Fibroblast of skin of back (primary cell): ENCODE measurements around the gene ITPR1.

Experiments used
- DNase-seq: peaks from one replicate; pipeline ENCODE4 v3.0.0-alpha.2; 2013

ITPR1 gene

DNA sequence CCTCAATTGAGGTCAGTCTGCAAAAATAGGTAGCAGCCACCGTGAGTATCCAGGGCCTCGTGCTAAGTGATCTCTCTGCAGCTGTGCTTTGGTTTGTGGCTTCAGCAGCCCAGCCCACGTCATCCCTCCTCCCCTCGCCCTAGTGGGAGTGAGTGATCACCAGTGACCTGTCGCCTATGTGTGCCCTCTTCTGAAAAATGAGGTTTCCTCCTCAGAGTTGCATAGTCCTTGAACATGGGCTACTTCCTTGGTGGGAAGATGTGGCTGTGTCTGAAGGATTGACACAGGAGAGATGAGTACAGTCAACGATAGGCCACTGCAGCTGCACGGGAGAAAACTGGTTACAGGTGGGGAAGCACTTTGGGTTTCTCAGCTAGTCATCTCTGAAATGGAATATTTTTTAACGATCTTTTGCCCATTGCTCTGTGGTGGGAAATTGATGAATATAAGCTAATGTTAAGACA lies 341.3 kb downstream of the ITPR1 start:
- no peak for DNase-seq

- no peak for DNase-seq
Observed at GRCh38 chr3:4835616-4836043, 342.5 kb downstream of the ITPR1 start.

DNA sequence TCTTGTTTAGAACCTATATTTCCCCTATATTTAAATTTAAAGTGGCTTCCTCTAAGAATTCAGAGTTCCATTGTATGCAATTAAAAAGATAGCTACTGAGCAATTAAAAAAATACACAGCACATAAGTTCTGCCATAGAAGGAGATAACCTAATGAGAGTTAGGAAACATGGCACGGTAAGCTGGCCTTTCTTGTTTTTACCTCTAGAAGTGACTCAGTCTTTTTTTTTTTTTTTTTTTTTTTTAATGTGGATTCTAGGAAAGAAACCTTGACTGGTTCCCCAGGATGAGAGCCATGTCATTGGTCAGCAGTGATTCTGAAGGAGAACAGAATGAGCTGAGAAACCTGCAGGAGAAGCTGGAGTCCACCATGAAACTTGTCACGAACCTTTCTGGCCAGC lies 343.4 kb downstream of the ITPR1 start:
- no peak for DNase-seq

DNA sequence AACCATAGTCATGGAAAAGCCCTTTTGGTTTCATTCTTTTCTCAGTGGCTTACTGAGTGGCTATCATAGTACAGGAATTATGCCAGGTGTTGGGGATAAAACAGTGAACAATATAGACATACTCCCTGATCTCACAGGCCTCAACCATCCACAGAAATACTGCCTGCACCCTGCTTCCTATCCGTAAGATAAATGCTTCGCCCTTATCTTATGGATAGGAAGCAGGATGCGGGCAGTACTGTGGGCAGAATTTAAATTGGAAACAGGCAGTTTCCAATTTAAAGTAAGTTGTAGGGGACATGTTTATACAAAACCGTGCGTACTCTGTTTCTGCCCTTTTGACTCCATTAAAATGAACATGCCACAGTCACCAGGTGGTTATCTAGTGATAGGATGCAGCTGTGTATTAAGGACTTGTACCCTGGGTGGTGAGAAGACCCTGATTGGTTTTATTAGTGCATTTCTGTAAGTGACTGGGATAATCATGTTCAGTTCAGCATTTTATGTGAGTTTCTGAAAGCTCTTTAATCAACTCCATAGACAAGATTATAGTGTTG lies 344.3 kb downstream of the ITPR1 start:
- DNase-seq, result no peak

DNA sequence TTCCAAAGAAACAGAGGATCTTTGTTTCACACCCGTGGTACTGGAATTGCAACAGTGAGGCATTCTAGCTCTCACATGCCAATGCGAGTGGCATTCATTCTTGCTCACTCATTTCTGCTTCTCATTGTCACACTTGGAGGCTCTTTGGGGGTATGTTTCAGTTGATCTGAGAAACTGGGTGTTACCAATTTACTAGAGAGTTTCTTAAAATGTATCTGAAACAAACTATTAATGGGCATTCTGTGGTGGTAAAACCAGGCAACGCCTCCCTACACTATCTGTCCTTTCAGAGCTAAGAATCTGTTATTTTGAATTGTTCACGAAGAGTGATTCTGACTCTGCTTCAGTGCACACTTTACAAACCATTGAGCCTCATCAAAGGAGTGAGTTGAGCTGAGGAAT lies 345.5 kb downstream of the ITPR1 start:
- DNase-seq, result no peak

DNA sequence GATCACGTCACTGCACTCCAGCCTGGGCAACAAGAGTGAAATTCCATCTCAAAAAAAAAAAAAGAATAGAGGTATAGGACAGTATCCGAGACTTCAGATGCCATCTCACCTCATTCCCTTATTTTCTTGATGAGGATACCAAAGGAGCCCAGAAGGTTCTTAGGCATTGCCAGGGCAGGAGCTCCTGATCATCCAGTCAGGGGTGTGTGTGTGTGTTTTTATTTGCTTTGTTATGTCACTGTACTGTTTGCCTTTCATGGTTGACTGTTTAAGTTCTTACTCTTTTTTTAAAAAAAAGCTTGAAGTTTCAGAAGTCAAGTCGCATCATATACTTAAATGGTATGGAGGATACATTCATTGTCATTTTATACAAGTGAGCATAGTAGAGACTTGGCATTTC lies 346.1 kb downstream of the ITPR1 start:
- DNase-seq, result no peak

DNA sequence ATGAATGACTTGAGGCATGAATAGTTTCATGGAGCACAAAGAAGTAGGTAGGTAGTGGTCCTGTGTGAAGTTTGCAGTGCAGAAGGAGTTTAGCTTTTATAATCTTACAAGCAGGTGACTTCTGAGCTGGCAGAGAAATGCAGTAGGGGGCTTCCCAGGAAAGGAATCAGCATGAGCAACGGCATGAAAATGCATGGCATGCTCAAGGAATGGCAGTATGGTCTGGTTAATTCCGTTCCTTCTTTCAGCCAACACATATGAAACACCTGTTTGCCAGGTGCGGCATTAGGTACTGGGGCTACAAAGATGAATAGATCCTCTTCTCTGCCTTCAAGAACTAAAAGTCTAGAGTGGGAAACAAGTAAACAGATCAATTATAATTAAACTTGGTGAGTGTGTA lies 348.1 kb downstream of the ITPR1 start:
- DNase-seq, result no peak

DNA sequence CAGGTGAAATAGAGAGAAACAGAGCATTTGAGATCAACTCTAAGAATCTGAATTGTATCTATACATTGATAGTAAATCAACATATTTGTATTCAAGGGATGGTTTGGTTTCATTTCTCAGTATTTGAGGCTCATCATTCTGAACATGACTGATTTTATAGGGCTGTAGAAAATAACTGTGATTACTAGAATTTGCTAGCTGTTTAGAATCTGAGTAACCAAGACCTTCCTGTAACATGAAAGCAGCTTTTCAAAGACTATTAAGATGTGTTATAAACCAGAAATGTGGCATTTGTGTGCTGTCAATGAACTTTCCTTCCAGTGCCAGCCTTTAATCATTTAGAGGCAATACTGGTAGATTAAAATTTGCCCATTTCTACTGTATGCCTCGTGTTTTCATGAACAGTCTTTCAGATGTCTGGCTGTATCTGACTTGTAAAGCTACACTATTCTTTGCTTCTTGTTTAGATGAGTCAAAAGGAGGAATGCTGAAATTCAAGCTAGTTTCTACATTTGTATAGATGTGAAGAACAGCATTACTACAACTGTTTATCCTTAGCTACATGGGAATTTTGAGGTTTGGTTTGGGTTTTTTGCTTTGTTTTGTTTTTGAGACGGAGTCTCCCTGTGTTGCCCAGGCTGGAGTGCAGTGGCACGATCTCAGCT lies 348.8 kb downstream of the ITPR1 start:
- DNase-seq, result no peak

DNA sequence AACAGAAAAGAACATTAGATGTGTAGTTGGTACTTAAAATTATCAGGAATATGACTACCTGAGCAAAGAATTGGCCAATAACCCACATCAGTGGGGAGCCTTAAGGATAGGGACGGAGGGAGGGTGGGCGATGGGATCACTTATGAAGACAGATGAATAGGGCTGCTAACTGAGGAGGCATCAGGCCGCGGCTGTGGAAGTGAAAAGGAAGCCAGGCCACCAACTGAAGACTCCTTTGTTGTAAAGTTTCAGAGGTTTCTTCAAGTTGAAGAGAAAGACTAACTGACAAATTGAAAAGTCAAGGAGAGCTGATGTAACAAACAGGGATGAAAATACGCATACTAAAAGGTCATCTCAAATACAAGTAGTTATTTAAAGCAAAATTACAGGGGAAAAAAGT lies 350.5 kb downstream of the ITPR1 start:
- no peak for DNase-seq

DNA sequence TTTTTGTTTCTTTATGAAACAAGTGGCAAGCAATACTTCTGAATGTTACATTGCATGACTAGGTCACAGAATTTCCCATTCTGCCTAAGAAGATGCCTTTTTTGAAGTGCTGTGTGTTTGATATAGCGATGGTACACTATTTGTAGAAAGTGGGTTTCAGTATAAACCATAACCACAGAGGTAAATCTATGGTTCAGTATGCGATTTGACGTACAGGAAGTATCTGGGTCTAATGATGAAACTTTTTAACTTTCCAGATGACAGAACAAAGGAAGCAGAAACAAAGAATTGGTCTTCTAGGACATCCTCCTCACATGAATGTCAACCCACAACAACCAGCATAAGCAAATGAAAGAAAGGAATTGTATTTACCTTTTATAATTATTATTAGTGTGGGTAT lies 352.7 kb downstream of the ITPR1 start:
- no peak for DNase-seq

GRCh38 chr3:4846543-4846942 lies 353.4 kb downstream of the ITPR1 start:
- DNase-seq, result no peak

DNA sequence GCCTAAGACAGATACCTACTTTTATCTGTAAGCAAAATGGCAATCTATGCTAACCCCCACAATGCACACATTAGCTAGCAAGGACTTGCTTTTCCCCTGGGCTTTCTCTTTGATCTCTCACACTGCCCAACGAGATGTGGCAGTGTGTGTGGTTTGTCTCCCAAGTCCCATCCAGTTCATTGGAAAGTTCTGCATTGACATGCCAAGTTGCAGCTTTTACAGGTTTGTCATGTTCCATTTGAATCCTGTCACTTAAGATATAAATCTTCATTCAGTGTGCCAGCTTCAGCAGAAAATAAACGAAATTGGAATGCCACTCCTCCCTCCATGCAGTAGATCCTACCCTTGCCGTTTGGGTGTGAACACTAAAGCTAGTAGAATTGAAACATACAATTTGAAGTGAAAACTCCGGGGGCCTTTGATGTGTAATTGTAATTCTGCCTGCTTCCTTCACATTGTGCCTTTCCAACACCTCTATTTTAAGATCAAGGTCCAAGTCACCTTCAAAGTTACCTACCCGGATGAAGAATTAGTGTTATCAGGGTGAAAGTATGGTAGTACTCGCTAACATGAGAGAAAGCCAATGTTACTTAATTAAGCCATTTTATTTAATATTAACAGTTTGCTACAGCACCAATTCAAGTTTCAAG lies 355.2 kb downstream of the ITPR1 start:
- DNase-seq, result no peak

DNA sequence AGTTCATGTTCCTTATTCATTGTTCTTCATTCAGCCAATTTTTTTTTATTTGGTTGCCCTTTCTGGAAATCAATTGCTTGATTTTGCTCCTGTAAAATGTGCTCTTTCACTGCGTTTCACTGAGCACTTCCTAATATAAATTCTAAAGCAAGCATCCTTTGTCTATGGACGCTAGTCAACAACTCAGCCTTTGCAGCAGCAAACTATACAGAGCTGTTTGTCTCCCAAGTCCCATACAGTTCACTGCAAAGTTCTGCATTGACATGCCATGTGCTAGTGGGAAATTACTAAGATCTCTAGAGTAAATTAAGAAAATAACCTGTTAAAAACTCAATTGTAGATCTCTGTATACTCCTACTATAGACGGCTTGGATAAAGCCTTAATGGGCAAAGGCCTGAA lies 356.0 kb downstream of the ITPR1 start:
- no peak for DNase-seq

DNA sequence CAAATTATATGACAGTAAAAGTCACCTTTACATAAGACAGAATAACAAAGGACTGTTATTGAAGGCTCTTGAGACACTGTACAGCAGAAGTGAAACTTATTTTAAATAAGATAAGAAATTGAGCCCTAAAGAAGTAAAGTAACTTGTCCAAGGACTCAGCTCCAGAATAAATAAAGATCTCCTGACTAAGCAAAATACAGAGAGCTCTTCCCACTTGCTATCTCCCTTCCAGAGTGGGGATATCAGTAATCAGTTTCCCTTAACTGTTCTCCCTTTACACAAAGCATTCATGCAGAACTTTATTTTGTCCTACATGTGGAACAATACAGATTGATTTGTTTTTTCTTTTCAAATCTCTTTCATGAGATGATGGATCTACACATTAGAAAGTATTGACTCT lies 356.6 kb downstream of the ITPR1 start:
- no peak for DNase-seq

DNA sequence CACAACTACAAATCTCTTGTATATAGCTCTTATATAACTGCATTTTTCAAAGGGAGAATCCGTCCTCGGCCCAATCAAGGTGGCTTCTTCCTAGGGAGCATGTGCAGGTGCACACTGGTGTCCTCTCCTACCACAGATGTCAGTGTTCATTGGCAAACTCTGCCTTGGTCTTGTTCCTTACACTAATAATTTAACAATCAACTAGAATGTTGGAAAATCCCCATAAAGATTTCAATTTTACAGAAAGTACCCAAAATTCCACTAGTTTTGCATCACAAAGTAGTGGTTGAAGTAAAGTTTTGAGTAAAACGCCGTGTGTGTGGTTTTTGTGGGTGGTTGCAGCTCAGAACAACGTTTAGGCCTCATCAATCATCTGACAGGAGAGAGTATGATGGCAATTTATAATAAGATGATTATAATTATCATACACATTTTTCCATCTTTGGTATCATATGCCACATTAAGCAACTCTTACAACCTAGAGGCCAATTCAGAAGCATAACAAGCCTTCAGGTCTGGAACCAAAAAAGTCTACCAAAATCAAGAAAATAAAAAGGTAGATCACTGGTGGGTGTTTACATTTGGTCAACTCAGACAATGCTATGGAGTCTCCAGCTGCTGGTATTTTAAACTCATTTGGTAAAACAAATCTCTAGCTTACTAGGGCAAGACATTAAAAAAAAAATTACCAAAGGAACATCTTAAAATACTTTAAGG lies 357.2 kb downstream of the ITPR1 start:
- DNase-seq, result no peak

- DNase-seq, result no peak
Observed at GRCh38 chr3:4850928-4851265, 357.7 kb downstream of the ITPR1 start.

DNA sequence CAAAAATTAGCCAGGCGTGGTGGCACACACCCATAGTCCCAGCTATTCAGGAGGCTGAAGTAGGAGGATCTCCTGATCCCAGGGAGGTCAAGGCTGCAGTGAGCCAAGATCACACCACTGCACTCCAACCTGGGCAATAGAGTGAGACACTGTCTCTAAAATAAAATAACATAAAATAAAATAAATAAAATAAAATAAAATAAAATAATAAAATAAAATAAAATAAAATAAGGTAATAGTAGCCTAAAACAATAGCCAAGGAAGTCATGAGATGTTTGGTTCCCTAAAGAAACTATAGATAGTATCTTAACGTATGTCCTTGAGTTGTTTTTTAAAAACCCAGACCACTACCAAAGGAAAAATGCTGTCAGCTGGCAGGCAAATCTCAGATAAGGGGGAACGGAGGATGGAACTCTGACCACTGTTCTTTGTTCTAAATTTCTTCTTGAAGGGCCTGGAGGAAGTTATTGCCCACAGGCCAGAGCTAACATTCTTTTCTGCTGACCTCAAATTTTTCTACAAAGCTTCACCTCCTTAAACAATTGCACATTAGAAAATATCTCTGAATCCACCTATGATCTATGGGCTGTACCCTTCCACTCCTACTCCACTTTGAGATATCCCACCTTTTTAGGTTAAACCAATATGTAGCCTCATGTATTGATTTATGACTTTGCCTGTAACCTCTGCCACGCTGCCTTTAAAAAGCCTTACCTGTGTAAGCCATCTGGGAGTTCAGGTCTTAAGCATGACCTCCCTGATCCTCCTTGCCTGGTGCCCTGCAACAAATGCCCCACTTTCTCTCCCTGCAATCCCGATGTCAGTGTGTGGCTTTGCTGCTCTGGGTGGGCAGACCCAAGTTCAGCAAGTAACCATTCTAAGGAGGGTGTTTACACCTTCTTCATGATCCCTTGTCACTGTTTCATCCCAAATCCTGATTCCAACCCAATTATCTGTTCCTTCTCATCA lies 359.9 kb downstream of the ITPR1 start:
- peak; percentile 33 for DNase-seq

GRCh38 chr3:4853749-4854140 lies 360.6 kb downstream of the ITPR1 start:
- no peak for DNase-seq

GRCh38 chr3:4855676-4856075 lies 362.5 kb downstream of the ITPR1 start:
- no peak for DNase-seq

- no peak for DNase-seq
Observed at GRCh38 chr3:4856136-4856535, 363.0 kb downstream of the ITPR1 start.

GRCh38 chr3:4856564-4856963 lies 363.4 kb downstream of the ITPR1 start:
- DNase-seq, result no peak

DNA sequence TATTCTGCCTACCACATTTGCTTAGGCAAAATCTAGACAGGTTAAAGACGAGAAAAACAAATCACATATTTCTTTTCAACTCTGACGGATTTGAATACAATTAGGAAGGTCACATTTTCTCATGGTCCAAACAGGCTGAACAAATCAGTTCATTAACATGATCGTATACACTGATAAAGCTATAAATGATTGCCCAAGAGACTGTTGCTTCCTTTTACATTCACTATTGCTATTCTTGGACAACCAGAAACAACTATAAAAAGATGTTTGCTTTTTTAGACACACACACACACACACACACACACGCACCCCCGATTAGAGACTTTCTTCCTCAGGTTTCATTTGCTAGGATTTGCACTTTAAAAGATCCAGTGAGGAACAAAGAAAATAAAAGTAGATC lies 363.8 kb downstream of the ITPR1 start:
- no peak for DNase-seq

- DNase-seq, result no peak
Observed at GRCh38 chr3:4859788-4860187, 366.6 kb downstream of the ITPR1 start.
